ENCODE results near the gene METTL9.
"Not testable (repeated sequence)": the region's sequence is repeated elsewhere in the genome, so short reads cannot be mapped to it uniquely, and the experiment has no call there.

DNA sequence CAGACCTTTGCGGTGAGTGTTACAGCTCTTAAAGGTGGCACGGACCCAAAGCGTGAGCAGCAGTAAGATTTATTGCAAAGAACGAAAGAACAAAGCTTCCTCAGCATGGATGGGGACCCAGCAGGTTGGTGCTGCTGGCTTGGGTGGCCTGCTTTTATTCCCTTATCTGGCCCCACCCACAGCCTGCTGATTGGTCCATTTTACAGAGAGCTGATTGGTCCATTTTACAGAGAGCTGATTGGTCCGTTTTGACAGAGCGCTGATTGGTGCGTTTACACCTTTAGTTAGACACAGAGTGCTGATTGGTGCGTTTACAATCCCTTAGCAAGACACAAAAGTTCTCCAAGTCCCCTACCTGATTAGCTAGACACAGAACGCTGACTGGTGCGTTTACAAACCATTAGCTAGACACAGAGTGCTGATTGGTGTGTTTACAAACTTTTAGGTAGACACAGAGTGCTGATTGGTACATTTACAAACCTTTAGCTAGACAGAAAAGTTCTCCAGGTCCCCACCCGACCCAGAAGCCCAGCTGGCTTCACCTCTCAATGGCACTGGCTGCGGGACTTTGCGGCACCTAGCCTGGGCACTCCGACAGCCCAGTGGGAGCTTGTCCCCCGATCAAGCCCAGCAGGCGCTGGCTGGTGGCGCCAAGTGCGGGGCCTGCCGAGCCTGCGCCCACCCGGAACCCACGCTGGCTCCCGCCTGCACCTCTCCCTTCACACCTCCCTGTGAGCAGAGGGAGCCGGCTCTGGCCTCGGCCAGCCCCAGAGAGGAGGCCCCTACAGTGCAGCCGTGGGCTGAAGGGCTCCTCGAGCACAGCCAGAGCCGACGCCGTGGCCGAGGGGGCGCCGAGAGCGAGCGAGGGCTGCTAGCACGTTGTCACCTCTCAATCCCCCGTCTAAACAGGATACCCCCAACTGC is 30.5 kb downstream of the METTL9 start:
- TF ChIP-seq, protein P1, sequence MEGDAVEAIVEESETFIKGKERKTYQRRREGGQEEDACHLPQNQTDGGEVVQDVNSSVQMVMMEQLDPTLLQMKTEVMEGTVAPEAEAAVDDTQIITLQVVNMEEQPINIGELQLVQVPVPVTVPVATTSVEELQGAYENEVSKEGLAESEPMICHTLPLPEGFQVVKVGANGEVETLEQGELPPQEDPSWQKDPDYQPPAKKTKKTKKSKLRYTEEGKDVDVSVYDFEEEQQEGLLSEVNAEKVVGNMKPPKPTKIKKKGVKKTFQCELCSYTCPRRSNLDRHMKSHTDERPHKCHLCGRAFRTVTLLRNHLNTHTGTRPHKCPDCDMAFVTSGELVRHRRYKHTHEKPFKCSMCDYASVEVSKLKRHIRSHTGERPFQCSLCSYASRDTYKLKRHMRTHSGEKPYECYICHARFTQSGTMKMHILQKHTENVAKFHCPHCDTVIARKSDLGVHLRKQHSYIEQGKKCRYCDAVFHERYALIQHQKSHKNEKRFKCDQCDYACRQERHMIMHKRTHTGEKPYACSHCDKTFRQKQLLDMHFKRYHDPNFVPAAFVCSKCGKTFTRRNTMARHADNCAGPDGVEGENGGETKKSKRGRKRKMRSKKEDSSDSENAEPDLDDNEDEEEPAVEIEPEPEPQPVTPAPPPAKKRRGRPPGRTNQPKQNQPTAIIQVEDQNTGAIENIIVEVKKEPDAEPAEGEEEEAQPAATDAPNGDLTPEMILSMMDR (conservative IDR thresholded peaks at IDR 0.05): not testable (repeated sequence)
- TF ChIP-seq ZFX (IDR thresholded peaks at IDR 0.05): not testable (repeated sequence)
